GM18951 (cell line): ENCODE measurements around the gene CA10.

ENCODE experiments used
- POLR2A ChIP-seq: IDR thresholded peaks from 4 replicates; pipeline ENCODE4 v1.6.1; 2011; ENCODE audit warnings: mild to moderate bottlenecking; ENCODE audit not compliant: insufficient read length, insufficient read depth; ENCODE audit errors: extremely low read depth
- in situ Hi-C: fragments of 300-500 bp; cut with MboI; formaldehyde crosslinking; loops from one replicate; pipeline ENCODE4 v1.12.0; 2022; ENCODE audit warnings: low sequenced_read_pairs, mixed read lengths, inconsistent platforms; ENCODE audit not compliant: unreplicated experiment

The CA10 gene

DNA sequence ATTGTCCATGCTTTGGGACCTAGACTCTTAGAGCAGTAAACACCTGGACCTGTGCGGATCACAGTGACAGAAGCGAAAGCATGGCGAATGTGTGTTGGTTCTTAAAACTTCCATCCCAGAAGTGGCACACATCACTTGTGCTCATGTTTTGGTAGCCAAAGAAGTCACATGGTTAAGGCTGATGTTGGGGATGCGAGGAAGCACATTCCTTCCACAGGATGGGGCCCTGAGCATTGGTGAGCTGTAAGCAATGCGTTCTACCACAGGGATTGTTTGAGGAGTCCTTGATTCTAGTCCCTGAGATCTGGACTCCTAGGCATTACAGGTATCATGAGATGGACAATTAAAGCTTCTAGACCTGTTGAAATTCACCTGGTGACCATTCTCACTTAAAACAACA, 522.2 kb downstream of the CA10 start:
- TF ChIP-seq POLR2A = no peak
- in situ Hi-C loops = no loop called here

- in situ Hi-C loops = no loop called here
- no peak for TF ChIP-seq POLR2A
These were observed 528.3 kb downstream of the CA10 start for GRCh38 chr17:51630101-51630671.

- in situ Hi-C loops = no loop called here
- no peak for TF ChIP-seq POLR2A
These were observed 529.3 kb downstream of the CA10 start for GRCh38 chr17:51629232-51629631.

DNA sequence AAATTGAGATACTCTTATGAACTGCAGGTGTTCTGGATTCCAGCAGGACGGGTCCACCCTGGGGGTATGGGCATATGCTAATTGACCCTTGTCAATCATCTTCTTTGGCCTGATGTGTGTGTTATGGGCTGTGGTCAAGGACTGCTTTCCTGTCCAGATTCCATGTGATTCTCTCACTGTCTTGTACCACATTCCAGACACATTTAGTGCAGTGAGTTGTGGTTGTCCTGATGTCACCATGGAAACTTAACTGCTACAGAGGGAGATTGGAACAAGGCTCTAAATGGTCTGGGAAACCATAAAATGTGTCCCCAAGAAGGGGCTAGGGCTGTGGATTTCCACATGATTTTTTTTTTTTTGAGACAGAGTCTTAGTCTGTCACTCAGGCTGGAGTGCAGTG, 530.7 kb downstream of the CA10 start:
- TF ChIP-seq POLR2A = no peak

GRCh38 chr17:51618476-51618875, 540.0 kb downstream of the CA10 start:
- no peak for TF ChIP-seq POLR2A
- in situ Hi-C loops = no loop called here

More for the DNA sequence above, 530.7 kb downstream of the CA10 start:
- in situ Hi-C loops = no loop called here

DNA sequence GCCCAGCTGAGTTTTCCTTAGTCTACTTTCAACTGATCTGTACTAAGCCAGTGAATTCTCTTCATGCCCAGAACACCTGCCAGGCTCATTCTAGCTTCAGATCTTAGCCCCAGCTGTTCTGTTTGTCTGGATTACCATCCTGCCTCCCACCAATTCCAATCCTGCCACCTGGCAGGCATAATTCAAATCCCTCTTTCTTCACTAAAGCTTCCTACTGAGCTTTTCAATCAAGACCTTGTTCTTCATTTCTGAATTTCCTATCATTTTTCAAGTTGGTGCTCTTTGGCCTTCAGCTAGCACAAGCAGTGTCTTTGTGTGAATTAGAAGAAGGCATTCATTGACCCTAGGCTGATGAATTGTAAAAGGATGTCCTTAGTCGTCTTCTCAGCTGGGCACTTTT, 540.5 kb downstream of the CA10 start:
- no peak for TF ChIP-seq POLR2A
- in situ Hi-C loops = no loop called here

DNA sequence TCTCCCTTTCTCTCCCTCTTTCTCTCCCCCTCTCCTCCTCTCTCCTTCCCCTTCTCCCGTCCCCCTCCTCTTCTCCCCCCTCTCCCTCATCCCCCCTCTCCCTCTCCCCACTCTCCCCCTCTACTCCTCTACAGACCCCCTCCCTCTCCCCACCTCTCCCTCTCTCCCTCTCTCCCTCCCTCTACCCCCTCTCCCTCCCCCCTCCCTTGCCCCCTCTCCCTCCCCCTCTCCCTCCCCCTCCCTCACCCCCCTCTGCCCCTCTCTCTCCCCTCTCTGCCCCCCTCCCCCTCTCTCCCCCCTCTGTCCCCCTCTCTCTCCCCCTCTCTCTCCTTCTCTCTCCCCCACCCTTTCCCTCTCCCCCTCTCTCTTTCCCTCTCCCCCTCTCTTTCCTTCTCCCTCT, 545.3 kb downstream of the CA10 start:
- no peak for TF ChIP-seq POLR2A

GRCh38 chr17:51612692-51613091, 545.8 kb downstream of the CA10 start:
- in situ Hi-C loops = no loop called here
- TF ChIP-seq POLR2A = no peak

More for the DNA sequence above, 545.3 kb downstream of the CA10 start:
- in situ Hi-C loops = no loop called here

DNA sequence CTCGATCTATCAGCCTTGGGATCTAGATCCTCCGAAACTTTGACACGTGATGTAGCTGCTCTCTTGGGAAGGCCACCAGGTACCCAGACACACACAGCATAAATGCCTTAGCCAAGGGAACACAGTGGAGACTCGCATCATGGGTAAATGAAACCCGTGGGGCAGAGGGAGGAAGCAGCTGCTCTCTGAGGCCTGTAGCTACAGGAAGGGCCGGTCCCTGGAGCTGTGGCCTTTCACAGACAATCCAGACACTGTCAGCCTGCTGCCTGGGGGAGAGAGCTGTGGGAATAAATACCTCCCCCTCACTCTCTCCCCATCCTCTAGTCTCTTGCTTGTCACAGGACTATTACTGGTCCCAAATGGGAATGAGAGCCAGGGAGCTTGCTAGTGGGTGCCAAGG, 546.9 kb downstream of the CA10 start:
- in situ Hi-C loops = no loop called here
- TF ChIP-seq POLR2A = no peak

- in situ Hi-C loops = no loop called here
- TF ChIP-seq POLR2A = no peak
These were observed 547.7 kb downstream of the CA10 start for GRCh38 chr17:51610834-51611233.

DNA sequence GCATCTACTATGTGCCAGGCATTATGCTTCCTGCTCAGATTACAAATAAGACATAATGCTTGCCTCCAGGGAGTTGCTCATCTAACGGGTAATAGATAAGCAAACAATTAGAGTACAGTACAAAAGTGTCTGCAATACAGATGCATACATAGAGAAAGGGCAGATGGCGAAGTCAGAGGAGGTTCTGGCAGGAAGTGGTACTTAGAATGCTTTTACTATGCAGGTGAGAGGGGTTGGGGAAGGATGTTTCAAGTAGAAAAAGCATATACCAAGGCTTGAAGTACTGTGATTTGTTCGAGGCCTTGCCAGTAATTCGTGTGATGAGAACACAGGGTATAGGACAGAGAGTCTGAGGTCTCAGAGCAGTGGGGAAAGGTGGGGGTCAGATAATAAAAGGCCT, 548.4 kb downstream of the CA10 start:
- no peak for TF ChIP-seq POLR2A
- in situ Hi-C loops = no loop called here

GRCh38 chr17:51608251-51608933, 550.1 kb downstream of the CA10 start:
- no peak for TF ChIP-seq POLR2A
- in situ Hi-C loops = no loop called here

DNA sequence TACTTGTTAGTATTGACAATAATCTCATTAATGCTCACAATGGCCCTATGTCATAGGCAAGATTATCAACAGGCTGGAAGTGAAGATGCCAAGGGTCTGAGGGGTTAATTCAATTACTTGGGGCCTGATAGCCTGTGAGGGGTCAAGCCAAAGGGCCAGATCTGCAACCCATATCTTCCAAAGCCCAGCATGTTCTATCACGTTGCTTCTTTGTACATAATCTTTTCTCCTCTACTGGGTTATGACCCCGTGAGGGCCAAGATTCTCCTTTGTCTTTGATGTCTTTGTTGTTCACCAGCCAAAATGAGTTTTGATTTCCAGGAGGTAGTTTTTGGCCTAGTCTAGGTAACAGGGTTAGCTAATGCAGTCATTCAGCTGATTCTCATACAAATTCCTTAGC, 551.0 kb downstream of the CA10 start:
- TF ChIP-seq POLR2A = no peak
- in situ Hi-C loops = no loop called here

- in situ Hi-C loops = no loop called here
- TF ChIP-seq POLR2A = no peak
These were observed 554.1 kb downstream of the CA10 start for GRCh38 chr17:51604299-51605020.
